Kidney (tissue), 14 donors: Measurements from ENCODE around the gene KLHL22. TPM values are rescaled to one million over a fixed set of nuclear protein-coding genes. Genes with fewer than 3 reads are reported as not detected.

Experiments used
- DNase-seq, 5 donors: peaks; one replicate each; pipeline ENCODE4 v3.0.0-alpha.2; 2013 to 2020
- FAIRE-seq: peaks from 2 replicates; lab custom pipeline; 2012; peaks lifted over from hg19 to GRCh38; lab: Jason Lieb, UNC
- H3K27ac ChIP-seq, 2 donors: one replicate each; pipeline ENCODE4 v1.7.0; 2013; ENCODE audit warnings: low read depth in 2 of 2, low read length in 2 of 2, inconsistent platforms in 1 of 2
- H3K27me3 ChIP-seq: one replicate; pipeline ENCODE4 v1.7.1; 2013; ENCODE audit warnings: low read length, inconsistent platforms; ENCODE audit not compliant: control insufficient read depth, insufficient read depth
- H3K36me3 ChIP-seq, 3 donors: one replicate each; pipeline versions ENCODE4 v1.7.0 to v1.7.1; 2013; ENCODE audit warnings: low read length in 3 of 3, control low read depth in 1 of 3, inconsistent platforms in 1 of 3; ENCODE audit not compliant: insufficient read depth in 3 of 3, control insufficient read depth in 2 of 3
- H3K4me1 ChIP-seq, 3 donors: one replicate each; pipeline versions ENCODE4 v1.7.0 to v1.7.1; 2013; ENCODE audit warnings: low read length in 3 of 3, inconsistent platforms in 1 of 3, low read depth in 1 of 3; ENCODE audit not compliant: control insufficient read depth in 2 of 3, insufficient read depth in 2 of 3
- H3K4me3 ChIP-seq, 3 donors: one replicate each; pipeline versions ENCODE4 v1.7.0 to v1.8.1; 2013; ENCODE audit warnings: low read length in 3 of 3, control low read depth in 1 of 3, inconsistent platforms in 1 of 3
- H3K9ac ChIP-seq, 3 donors: one replicate each; pipeline versions ENCODE4 v1.7.0 to v1.7.1; 2013; ENCODE audit warnings: low read length in 3 of 3, control low read depth in 1 of 3, inconsistent platforms in 1 of 3
- H3K9me3 ChIP-seq, 3 donors: one replicate each; pipeline versions ENCODE4 v1.7.0 to v1.7.1; 2013; ENCODE audit warnings: low read length in 3 of 3, control low read depth in 1 of 3, inconsistent platforms in 1 of 3; ENCODE audit not compliant: control insufficient read depth in 2 of 3, insufficient read depth in 1 of 3
- intact Hi-C: fragments of 100-400 bp; cut with DNase I; formaldehyde crosslinking; loops from one replicate; pipeline ENCODE4 v1.11.1; 2022
- polyA plus RNA-seq: library from polyadenylated mRNA; stranded (reverse); fragments of 350-450 nt; fragmentation: Illumina TruSeq; extraction: RNeasy Lipid Tissue Mini Kit (QIAGEN cat#74804); gene quantifications from one replicate; pipeline ENCODE4 v1.2.3, GENCODE V29; 2014; ENCODE audit warnings: low read depth, low replicate concordance; ENCODE audit not compliant: insufficient read depth
- total RNA-seq: library from RNA; stranded (reverse); fragmentation: NEBNext Ultra II Directional; extraction: Animal tissue kit (Norgen Biotek cat#: 25700); gene quantifications from one replicate; pipeline ENCODE4 v1.2.1, GENCODE V29; 2021
- TF ChIP-seq, protein P1 (sequence below): IDR thresholded peaks from 3 replicates; pipeline ENCODE4 v1.5.1; 2012; ENCODE audit warnings: mild to moderate bottlenecking, moderate library complexity, borderline replicate concordance; ENCODE audit not compliant: insufficient read depth; ENCODE audit errors: extremely low read depth
- donor health status: control.
- donor health status: control.
- donor health status: control.
- donor health status: control.
- donor health status: control.
- donor health status: DM: yes; HTN: yes; CAD: no.
- donor health status: Normal renal cell carcinoma (clear cell type).

KLHL22 gene
- total and polyA plus RNA-seq, 2 donors from 2014 or later, result 22.4 to 24.3 TPM

DNA sequence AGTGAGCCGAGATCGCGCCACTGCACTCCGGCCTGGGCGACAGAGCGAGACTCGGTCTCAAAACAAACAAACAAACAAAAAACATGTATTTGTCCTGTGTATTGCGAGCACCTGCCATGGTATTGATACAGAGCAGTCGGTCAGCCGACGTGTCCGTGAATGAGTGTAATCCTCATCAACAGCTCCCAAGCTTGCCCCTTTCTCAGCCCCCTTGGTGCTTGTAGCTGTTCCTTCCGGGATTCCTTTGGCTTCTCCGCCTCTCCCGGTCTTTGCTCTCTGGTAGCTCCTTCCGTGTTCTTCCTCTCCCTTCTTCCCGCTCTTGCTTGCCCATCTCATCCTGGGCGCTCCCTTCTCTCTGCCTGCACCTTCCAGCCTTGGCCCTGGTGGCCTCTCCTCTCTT is 90.7 kb downstream of the KLHL22 start:
- no peak overlapping the region for H3K4me3 ChIP-seq
- H3K36me3 ChIP-seq, result peaks cover 0 to 19% (median 6%) of the 10 kb centered on the region in 3 donors
- DNase-seq (no peak), FAIRE-seq (no peak)
- TF ChIP-seq, protein P1, sequence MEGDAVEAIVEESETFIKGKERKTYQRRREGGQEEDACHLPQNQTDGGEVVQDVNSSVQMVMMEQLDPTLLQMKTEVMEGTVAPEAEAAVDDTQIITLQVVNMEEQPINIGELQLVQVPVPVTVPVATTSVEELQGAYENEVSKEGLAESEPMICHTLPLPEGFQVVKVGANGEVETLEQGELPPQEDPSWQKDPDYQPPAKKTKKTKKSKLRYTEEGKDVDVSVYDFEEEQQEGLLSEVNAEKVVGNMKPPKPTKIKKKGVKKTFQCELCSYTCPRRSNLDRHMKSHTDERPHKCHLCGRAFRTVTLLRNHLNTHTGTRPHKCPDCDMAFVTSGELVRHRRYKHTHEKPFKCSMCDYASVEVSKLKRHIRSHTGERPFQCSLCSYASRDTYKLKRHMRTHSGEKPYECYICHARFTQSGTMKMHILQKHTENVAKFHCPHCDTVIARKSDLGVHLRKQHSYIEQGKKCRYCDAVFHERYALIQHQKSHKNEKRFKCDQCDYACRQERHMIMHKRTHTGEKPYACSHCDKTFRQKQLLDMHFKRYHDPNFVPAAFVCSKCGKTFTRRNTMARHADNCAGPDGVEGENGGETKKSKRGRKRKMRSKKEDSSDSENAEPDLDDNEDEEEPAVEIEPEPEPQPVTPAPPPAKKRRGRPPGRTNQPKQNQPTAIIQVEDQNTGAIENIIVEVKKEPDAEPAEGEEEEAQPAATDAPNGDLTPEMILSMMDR, result no peak
- H3K9me3 ChIP-seq, result no peaks in the 10 kb centered on the region
- intact Hi-C loops, result no loop called here
- H3K27ac ChIP-seq, result no peak overlapping the region
- H3K27me3 ChIP-seq, result no peaks in the 10 kb centered on the region
- H3K9ac ChIP-seq, result no peak overlapping the region
- H3K4me1 ChIP-seq, result peaks cover 0 to 2% (median 0%) of the 10 kb centered on the region in 3 donors

DNA sequence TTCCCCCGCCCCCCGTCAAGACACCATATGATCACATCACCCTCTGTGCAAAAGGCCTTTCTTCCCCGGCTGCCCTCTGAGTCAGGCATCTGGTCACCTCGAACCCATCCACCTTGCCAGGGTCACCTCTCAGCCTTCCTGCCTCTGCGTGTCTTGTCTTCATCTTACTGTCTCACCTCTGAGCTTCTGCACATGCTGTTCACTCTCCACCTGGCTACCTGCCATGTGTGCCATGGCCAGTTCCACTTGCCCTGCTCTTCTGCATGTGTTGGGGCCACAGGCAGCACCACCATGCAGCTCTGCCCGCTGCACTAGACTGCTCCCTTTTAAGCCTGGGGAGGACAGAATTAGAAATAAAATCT is 91.8 kb downstream of the KLHL22 start:
- H3K27me3 ChIP-seq, result no peaks in the 10 kb centered on the region
- FAIRE-seq, result no peak
- no peak overlapping the region for H3K27ac ChIP-seq
- H3K4me3 ChIP-seq, result no peak overlapping the region
- DNase-seq, result no peak
- peaks cover 0 to 19% (median 6%) of the 10 kb centered on the region in 3 donors for H3K36me3 ChIP-seq
- peaks cover 0 to 2% (median 0%) of the 10 kb centered on the region in 3 donors for H3K4me1 ChIP-seq
- intact Hi-C loops, result no loop called here
- H3K9me3 ChIP-seq, result no peaks in the 10 kb centered on the region
- H3K9ac ChIP-seq, result no peak overlapping the region
- TF ChIP-seq, protein P1, result no peak

DNA sequence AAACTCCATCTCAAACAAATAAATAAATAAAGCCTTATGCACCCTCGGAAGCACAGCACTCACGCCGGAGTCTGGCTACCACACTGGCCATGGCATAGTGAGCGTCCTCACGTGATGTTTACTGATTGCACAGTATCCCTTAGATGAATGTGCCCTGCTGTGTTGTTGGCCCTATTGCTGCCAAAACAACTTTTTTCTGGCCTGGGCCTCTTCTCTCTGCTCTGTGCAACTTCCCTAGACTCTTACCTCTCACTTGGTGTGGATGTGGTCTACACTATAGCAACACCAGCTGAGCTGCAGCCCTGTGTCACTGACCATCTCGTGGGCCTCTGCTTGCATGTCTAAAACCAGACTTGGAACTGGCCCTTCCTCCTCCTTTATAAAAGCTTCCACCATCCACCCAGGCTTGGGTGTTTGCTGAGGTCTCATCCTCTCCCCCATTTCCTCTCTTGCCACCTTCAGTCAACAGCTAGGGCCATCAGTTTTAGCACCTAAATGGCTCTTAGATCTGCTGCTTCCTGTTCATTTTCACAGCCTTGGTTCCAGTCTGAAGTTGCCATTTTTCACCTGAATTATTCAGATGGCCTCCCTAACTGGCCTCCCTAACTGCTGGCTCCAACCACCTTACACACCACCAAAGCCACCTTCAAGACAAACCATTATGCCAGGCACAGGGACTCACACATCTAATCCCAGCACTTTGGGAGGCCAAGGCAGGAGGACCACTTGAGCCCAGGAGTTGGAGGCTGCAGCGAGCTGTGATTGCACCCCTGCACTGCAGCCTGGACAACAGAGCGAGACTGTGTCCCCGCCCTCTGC is 92.4 kb downstream of the KLHL22 start:
- Histone ChIP-seq H3K9ac (no peak overlapping the region), H3K4me1 (peaks cover 0 to 2% (median 0%) of the 10 kb centered on the region in 3 donors), H3K9me3 (no peaks in the 10 kb centered on the region), H3K27ac (no peak overlapping the region), H3K4me3 (no peak overlapping the region), H3K36me3 (peaks cover 0 to 19% (median 6%) of the 10 kb centered on the region in 3 donors), H3K27me3 (no peaks in the 10 kb centered on the region)
- FAIRE-seq (no peak), DNase-seq (no peak)
- TF ChIP-seq, protein P1, result no peak
- intact Hi-C loops, result no loop called here
